GM18519 (cell line): ENCODE data around the gene TGFBR1.

Experiments used
- ATAC-seq: cut with Tn5 transposase; IDR thresholded peaks from one replicate; pipeline ENCODE4 v1.9.1; 2021; ENCODE audit warnings: mild to moderate bottlenecking, moderate library complexity; ENCODE audit not compliant: unreplicated experiment, low FRiP score

The TGFBR1 gene

DNA sequence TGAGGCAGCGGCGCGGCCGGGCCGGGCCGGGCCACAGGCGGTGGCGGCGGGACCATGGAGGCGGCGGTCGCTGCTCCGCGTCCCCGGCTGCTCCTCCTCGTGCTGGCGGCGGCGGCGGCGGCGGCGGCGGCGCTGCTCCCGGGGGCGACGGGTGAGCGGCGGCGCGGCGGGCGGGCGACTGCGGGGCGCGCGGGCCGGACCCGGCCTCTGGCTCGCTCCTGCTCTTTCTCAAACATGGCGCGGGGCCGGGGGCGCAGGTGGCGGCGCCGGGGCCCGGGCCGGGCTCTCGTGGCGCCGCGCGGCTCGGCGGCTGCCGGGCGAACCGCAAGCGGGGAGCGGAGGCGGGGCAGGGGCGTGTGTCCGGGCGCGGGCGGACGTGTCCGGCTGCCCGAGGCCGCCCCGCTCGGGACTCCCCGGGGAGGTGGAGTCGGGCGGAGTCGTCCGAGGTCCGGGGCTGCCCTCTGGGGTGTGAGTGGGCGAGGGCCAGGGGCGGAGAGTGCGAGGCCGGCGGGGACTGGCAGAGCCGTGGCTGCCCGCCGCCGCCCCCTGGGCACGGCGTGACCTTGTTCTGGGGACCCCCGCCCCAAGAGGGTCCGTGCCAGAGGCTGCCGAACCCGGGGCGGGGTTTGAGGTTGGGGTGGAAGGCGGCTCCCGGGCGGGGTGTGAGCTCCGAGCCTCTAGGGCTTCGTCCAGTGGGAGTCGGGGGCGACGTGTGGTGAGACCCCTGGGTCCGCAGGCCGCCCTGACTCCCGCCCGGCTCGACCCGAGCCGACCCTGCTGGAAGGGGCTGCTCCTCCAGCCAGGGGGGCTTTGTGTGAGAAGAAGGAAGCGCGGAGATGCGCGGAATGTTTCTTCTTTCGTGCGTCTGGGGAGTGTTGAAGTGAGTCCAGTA, 485 bp downstream of the TGFBR1 start:
- ATAC-seq, result peak; percentile 20

DNA sequence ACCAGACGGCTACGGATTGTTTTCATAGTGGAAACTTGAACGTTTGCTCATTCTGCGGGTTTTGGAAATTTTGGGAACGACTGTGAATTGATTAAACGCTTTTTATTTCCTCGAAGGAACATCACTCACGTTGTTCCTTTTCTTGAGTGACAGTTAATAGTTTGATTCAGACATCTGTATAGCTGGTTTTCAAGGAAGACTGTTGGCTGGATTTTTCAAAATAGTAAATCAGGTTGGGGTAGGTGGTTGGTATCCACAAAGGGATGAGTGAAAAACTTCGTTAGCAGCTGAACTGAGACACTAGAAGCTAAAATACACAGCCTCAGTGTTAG, 1.1 kb downstream of the TGFBR1 start:
- no peak for ATAC-seq

- no peak for ATAC-seq
These were observed 2.5 kb downstream of the TGFBR1 start for GRCh38 chr9:99107421-99107820.

- ATAC-seq, result no peak
These were observed 3.2 kb downstream of the TGFBR1 start for GRCh38 chr9:99108131-99108530.

DNA sequence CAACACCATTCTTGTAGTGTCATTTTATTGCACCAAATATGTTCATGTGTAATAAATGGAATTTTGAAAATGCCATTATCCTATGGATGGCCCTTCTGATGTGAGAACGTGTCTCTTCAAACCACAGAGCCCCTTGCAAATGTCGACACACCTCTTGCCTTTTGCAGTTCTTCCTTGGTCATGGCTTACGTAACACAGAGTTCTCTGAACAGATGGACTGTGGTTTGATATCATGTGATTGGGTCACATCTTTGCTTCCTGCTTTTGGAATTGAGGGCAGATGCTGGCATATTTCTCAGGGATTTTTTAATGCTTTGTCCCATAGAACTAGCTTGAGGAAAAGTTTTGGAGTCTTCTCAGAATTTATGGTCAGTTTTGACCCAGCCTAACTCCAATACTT, 4.6 kb downstream of the TGFBR1 start:
- ATAC-seq, result no peak

- ATAC-seq, result no peak
These were observed 8.0 kb downstream of the TGFBR1 start for GRCh38 chr9:99112750-99113413.

- no peak for ATAC-seq
These were observed 8.6 kb downstream of the TGFBR1 start for GRCh38 chr9:99113414-99114048.

DNA sequence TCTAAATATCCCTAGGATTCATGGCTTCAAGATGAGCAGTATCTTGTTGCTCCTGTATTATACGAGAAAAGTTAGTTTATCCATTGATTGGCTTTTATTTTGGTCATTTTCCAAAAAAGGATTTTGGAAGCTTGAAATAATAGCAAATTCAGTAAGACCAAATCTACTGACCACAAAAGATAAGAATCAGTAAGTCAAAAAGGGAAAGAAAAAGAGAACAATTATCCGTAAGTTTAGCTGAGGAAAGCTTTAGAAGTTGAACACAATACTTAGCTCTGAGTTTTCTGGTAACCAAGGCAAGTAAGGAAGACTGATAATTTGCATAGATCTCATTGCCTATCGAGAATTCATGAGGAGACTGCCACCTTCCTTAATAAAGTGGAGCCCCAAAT, 9.1 kb downstream of the TGFBR1 start:
- ATAC-seq, result no peak

DNA sequence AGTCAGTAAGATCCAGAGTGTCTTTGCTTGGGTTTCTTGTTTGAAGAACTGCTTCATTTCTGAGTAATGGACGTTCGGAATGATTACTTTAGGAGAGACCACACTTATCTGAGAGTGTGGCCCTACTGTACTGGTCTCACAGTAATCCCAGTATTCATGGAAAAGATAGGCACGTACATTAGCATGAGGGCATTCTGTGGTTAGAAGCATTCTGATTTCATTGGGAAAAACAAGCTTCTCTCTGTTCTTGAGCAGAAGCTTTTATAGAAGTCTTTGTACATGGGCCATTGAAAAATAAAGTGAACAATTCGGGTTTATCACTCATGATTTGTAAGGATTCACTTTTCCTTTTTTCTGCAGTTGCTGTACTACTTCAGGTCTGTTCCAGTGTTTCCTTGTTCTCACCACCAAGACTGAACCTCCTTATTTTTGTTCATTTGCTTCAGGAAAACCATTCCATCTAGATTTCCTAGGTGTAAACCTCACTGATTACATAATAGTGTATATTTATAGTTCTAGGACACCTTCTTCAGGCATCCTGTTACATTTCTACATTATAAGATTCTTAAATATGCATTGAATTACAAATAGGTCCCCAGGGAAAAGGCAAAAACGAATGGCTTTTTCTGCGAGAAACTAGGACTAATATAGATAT, 10.1 kb downstream of the TGFBR1 start:
- ATAC-seq, result no peak

- ATAC-seq, result no peak
These were observed 11.1 kb downstream of the TGFBR1 start for GRCh38 chr9:99116003-99116411.

DNA sequence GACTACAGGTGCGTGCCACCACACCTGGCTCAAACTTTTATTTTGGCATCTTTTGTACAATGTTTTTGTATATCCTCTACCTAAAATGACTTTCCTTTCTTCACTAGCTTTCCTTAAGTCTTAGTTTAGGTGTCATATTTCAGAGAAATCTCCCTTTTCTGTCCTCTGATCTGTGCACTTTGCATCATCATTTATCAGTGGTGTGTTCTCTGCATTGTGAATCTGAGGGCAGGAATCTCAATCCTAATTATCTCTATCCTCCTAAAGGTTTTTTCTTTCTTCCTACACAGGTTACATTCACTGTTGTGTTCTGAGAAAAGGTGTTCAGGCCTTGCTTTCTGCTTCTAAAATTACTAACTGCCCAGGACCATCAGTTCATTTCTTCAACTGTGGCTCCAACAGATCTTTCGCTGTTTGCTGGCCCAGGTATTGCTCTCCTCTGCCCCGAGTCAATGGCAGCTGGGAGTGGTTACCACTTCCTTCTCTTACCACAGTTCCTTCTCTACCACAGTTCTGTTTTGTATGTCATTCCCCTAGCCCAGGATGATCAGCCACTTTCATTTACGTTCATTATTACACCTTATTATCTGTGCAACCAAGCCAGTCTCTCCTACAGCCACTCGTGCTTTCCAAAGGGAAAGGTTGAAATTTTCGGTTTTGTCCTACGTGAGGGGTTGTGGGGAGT, 14.0 kb downstream of the TGFBR1 start:
- peak; percentile 88 for ATAC-seq

- no peak for ATAC-seq
These were observed 15.2 kb downstream of the TGFBR1 start for GRCh38 chr9:99119976-99120655.

DNA sequence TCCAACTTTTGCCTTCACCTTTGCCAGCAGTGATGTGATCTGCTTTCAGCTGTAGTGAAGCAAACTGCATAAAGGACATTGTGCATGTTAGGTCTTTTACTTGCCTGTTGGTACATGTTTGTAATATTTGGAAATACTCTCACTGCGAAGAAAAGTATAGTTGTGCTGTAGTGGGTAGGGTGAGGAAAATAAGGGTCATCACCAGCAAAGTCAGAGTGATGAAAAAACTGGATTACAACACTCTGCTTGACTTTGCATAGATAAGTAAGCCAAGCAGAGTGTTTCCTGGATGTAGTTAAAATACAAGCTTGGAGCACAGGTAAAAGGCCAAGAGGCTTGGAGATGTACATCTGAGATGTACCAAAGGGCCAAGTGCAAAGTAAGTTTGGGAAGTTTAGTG, 16.7 kb downstream of the TGFBR1 start:
- no peak for ATAC-seq

DNA sequence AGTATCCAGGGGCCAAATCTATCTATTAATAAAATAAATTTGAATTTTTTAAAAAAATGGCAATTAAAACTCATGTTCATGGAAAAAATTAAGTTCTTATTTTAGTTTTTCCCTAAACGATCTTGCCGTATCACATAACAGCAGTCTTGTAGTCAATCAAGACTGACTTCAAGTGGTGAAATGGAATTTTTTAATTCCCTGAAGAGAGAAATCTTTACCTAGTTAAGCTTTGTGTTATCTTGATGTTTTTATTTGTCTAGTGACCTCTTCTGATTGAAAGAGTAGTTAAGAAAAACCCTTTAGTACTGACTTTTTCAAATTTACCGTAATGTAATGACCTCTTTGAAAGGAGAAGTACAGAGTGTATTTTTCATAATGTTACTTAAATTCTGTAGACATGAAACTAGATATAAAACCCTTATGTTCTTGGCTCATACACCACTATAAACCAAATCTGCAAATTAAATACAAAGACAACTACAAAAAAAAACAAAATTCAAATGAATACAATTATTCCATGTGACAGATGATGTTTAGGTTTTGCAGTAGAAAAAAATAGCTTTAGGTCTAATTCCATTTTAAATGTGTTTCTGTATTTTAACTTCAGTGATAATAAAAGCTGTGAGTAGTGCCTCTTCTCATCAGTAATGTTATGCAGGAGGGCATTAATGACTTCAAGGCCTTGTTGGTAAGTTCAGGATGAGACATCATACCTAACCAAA, 19.8 kb downstream of the TGFBR1 start:
- ATAC-seq, result no peak

DNA sequence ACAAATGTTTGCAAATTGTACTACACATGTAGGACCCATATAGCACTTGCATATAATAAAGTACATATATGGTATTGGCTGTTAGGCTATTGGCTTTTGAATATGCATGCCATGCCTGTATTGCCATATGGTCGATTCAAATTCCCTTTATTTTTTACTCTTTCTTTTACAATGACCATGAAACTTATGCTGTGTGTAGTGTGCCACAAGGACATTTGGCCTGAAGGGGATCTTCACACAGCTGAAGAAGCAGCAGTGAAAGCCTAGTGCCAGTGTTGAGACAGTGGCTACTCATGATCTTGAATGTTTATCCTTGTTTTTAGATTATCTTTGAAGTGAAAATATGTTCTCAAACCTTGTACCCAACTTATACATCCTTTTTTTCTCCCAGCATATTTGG, 20.5 kb downstream of the TGFBR1 start:
- ATAC-seq, result no peak

DNA sequence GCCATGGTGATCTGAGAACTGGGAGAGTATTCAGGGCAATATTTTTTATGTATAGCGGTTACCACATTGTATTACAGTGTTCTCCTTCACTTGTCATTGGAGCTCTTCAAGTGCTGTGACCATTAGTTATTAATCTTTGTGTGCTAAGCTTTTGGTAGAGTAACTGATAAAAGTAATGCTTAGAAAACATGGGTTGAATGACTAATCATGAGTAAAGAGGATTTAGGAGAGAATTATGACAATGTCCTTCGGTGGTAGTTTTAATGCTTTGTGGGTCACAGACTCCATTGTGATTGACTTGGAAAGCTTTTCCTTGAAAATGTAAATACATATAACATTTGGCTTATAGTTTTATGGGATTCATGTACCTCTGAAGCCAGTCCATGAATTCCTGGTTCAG, 21.4 kb downstream of the TGFBR1 start:
- ATAC-seq, result no peak

DNA sequence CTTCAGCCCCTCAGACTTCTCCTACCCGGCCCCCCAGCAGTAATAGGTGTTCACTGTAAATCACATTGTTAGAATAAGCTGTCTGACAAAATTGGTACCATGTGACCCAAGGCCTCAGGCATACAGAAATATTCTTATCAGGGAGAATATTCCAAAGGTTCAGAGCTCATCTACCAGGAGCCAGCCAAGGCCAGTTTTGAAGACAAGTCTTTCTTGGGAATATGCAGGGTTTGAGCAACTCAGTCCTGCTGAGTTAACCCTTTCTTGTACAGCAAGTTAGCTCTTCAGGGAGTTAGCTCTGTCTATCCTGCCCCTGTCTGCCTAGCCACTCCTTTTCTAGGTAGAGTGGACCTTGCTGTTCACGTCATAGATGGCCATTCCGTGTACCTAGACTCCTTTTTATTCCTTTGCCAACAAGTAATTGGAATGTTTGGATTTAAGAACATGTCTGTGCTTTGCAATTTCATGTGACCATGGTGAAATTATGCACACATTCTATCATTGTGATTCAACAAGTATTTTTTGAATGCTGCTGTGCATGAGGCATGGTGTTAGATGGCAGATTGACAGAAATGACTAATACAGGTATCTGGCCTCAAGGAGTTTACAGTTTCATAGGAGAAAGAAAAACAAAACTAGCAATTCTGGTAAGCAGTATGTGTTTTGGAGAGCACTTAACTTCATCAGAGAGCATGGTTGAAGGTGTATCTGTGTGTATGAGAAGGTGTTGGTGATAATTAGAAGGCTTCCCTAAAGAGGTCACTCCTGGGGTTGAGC, 22.6 kb downstream of the TGFBR1 start:
- no peak for ATAC-seq

DNA sequence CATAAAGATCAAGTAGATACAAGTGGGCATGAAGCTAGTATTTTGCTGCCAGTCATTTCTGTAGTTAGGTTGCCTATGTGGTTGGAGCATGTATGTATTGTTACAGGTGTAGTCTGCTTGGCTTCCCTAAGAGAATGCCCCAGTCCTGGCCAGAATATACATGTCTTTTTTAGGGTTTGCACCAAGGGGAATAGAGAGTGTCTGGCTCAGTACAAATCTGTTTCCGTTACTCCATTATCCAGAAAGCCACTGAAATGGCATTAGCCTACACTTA, 23.2 kb downstream of the TGFBR1 start:
- no peak for ATAC-seq

DNA sequence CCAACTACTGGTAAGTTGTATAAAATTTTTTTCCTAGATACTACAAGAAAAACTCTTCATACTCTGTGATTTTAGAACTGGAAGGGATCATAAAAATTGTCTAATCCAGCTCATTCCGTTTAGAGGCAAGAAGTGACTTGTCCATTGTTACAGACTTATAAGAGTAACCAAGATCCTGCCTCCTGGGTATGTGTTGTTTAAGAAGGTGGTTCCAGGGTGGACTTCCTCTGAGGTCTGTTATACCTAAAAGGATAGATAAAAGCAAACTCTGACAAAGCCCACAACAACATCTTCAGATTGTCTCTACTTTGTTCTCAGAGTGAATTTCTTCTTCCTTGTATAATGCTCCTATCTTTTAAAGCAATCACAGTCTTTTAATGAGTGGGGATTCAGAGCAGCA, 24.2 kb downstream of the TGFBR1 start:
- ATAC-seq, result no peak
